Middle frontal gyrus (tissue), 1 donor: Measurements from ENCODE around the gene SLC2A4RG.
A peak's percentile ranks its signal among the peaks of the same experiment; 100 is the strongest.
"Not testable (repeated sequence)": the region's sequence is repeated elsewhere in the genome, so short reads cannot be mapped to it uniquely, and the experiment has no call there.

ENCODE experiments used
- DNase-seq: peaks from one replicate; pipeline ENCODE4 v3.0.0-alpha.2; 2015; ENCODE audit warnings: low spot score; ENCODE audit errors: extremely low spot score

SLC2A4RG gene

GRCh38 chr20:63775096-63775978 is 35.8 kb downstream of the SLC2A4RG start:
- DNase-seq = no peak

DNA sequence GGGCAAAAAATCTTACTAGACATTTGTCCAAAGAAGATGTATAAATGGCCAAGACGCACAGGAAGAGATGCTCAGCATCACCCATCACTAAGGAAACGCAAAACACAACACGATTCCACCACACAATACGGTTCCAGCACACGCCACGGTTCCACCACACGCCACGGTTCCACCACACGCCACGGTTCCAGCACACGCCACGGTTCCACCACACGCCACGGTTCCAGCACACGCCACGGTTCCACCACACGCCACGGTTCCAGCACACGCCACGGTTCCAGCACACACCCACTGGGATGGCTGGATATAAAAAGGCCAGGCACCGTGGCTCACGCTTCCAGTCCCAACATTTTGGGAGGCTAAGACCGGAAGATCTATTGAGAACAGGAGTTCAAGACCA is 37.3 kb downstream of the SLC2A4RG start:
- not testable (repeated sequence) for DNase-seq

GRCh38 chr20:63777614-63778013 is 38.0 kb downstream of the SLC2A4RG start:
- DNase-seq = no peak

- DNase-seq = no peak
These were observed 38.6 kb downstream of the SLC2A4RG start for GRCh38 chr20:63778034-63778752.

DNA sequence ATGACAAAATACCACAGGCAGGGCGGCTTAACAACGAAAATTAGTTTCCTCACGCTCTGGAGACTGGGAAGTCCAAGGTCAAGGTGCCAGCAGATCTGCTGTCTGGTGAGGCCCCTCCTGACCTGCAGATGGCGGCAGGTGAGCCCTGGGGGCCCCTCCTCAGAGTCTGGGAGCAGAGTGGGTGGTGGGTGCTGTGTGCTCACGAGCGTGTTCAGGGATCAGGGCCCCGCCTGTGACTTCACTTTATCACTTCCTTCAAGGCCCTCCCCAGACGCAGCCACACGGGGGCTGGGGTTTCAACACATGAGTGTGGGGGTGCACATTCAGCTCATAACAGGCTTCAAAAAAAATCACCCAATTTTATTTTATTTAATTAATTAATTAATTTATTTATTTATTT is 39.3 kb downstream of the SLC2A4RG start:
- DNase-seq = no peak

- no peak for DNase-seq
These were observed 41.6 kb downstream of the SLC2A4RG start for GRCh38 chr20:63781181-63781580.

GRCh38 chr20:63782051-63782471 is 42.5 kb downstream of the SLC2A4RG start:
- no peak for DNase-seq

DNA sequence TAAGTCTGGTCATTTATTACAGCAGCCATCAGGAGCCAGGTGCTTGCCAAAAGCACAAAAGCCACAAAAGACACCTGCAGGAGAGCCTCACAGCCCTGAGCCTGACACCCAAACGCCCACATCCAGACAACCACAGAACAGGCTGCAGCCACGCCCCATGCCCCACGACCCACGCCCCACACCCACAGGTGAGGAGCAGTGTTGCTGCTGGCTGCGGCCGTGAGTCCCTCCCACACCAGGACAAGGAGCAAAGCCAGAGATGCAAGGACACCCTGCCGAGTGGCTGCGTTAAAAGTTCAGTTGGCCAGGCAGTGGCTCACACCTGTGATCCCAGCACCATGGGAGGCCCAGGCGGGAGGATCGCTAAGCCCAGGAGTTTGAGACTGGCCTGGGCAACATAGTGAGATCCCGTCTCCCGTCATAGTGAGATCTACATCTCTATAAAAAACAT is 43.0 kb downstream of the SLC2A4RG start:
- DNase-seq = no peak

DNA sequence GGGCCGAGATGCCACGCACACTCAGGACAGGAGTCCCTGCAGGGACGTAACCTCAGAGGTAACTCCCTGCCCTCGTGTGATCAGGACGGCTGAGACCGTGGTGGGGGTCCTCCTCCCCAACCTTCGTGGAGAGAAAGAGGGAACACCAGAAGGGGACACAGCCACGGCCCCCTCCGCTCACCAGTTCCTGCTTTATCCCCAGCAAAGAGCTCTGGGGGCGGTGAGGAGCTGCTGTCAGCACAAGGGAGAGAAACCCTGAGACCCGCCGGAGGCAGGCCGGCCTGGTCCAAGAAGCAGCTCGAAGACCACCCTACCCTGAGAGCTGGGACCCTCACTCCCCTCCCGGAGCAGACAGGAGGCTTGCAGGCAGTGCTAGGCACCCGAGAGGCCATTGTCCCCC is 44.4 kb downstream of the SLC2A4RG start:
- no peak for DNase-seq

GRCh38 chr20:63785691-63786131 is 46.1 kb downstream of the SLC2A4RG start:
- DNase-seq = peak; percentile 55

GRCh38 chr20:63787302-63787701 is 47.7 kb downstream of the SLC2A4RG start:
- DNase-seq = no peak

DNA sequence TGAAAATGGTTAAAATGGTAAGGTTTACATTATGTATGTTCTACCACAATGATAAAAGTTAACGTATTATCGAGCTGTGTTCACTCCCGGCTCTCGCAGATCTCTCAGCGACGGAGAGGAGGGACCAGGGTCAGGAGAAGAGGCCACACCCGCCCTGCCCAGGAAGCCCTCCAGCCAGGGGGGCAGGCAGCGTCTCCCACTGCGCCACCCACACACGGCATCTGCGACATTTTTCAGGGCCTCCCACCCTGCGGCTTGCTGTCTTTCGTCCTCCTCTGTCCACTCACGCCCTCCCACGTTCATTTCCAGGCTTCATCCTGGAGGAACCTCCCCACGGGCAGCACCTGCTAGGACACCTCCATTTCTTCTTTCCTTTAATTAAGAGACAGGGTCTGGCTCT is 48.2 kb downstream of the SLC2A4RG start:
- DNase-seq = no peak

DNA sequence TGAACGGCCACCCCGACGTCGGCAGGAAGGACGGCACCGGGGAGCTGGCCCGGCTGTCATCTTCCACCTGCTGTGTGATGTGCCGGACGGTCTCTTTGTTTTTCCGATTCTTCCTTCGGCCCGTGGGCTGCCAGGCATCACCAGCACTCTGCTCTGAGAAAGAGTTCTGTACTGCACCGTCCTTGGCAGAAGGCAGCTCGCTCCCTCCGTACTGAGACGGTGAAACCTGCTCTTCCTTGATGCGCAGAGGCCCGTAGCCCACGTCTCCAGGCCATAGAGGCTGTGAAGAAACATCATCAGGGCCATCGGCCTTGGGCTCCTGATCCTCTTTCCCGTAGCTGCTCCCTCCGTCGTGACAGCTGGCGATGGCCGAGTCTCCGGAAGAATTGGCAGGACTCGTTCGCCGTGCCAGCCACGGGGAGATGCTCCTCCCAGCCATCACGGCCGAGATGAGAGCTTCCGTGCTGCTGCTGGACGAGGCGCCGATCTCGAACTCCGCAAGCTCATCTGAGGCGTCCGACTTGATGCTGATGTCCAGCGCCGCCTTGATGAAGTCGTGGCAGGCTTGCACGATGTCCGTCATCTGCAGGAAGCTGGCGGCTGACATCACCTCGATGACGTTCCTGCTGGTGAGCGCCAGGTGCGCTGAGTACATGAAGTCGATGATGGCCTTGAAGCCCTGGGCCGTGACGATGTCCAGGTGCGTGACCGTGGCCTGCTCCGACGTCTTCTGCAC is 50.4 kb downstream of the SLC2A4RG start:
- DNase-seq = no peak

- DNase-seq = no peak
These were observed 51.1 kb downstream of the SLC2A4RG start for GRCh38 chr20:63790572-63791168.

DNA sequence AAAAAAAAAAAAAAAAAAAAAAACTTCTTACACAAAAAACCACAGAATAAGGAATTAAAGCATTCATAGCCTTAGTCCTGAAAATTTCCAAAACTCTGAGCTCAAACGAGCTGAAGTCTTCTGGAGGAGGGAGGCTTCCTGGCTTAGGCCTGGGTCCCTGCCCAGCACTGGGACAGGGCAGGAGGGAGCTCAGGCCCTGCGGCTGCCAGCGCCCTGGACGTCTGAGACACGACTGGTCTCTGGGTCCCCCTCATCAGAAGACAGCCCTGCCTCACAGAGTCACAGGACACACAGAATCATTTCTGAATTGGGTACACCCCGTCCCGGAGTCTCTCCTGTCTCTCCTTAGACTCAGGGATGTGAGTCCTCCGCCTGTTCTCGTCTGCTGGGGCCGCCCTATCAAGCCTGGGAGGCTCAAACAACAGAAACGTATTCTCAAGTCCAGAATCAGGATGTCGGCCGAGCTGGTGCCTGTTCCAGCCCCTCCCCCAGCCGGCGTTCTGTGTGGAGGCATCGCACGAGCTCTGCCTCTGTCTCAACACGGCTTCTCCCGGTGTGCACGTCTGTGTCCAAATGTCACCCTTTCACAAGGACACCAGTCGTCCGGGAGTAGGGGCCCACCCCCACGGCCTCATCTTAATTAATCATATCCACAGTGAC is 52.1 kb downstream of the SLC2A4RG start:
- no peak for DNase-seq

GRCh38 chr20:63792866-63793265 is 53.3 kb downstream of the SLC2A4RG start:
- DNase-seq = no peak
